ENCODE data around the gene FARS2. TPM values are rescaled to one million over a fixed set of nuclear protein-coding genes. Genes with fewer than 3 reads are reported as not detected.

The FARS2 gene
- 10 to 100 TPM; 10.6 to 17.5 (median 15.8) TPM for total RNA-seq
- polyA plus RNA-seq: 10 to 100 TPM; 13.0 to 17.3 (median 13.4) TPM
- long read RNA-seq, donor 1, transcript FARS2-201 (7 exons, 1,663 nt): major isoform, 10 of 18 reads
- long read RNA-seq, donor 1, partial matches to known transcripts: 1 of 18 reads
- long read RNA-seq, donor 1, other reads (novel, unspliced or antisense): 6 of 18 reads
- long read RNA-seq, donor 2, transcript FARS2-201 (7 exons, 1,663 nt): major isoform, 23 of 27 reads
- long read RNA-seq, donor 2, partial matches to known transcripts: 2 of 27 reads
- long read RNA-seq, donor 2, other reads (novel, unspliced or antisense): 2 of 27 reads

DNA sequence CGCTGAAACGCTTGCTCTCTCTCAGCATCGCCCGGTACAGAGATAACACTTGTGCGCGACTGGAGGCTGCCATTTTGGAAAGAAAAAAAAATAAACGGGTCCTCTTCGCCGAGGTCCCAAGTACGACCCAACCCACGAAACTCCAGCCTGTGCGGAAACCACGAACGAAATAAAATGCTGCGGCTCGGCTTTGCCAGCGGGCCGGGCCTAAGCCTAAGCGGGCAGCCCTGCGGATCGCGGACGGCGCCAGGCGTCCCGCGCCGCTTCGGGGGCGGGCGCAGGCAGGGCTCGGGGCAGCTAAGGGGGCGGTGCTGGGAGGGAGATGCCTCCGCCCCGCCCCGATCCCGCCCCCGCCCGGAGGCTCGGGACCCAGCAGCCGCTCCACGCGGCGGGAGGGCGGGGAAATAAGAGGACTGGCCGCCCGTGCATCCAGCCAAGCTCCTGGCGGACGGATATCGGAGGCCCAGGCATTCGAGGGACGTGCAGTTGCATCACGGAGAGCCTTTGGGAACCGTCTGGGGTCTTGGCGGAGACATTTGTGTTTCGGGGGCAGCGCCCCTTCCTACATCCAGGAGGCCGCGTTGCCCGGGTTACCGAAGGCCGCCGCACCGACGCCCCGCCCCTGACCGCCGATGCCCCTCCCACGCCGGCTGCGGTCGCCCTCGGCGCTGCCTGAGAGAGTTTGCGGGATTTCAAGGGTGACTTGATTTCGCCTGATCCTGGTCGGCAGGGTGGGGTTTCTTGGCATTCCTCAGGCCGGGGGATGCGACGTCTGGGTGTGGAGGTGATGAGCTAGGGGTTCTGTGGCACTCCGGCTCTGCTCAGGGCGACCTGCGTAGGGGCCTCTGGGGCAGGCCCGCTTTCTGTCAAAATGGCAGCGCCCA is at the start of gene FARS2, which contains the start of gene LYRM4:
Gene FARS2, plus strand, starts transcription at position 853 of the 884 bp plus-strand sequence.
Gene LYRM4, minus strand, starts transcription at position 290 of the 884 bp plus-strand sequence. Its CDS starts 217 bp downstream, at position 73.
- TF ChIP-seq, protein P1, sequence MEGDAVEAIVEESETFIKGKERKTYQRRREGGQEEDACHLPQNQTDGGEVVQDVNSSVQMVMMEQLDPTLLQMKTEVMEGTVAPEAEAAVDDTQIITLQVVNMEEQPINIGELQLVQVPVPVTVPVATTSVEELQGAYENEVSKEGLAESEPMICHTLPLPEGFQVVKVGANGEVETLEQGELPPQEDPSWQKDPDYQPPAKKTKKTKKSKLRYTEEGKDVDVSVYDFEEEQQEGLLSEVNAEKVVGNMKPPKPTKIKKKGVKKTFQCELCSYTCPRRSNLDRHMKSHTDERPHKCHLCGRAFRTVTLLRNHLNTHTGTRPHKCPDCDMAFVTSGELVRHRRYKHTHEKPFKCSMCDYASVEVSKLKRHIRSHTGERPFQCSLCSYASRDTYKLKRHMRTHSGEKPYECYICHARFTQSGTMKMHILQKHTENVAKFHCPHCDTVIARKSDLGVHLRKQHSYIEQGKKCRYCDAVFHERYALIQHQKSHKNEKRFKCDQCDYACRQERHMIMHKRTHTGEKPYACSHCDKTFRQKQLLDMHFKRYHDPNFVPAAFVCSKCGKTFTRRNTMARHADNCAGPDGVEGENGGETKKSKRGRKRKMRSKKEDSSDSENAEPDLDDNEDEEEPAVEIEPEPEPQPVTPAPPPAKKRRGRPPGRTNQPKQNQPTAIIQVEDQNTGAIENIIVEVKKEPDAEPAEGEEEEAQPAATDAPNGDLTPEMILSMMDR (IDR thresholded peaks at IDR 0.05): no peak
- no peaks in the 10 kb centered on the region for H3K9me3 ChIP-seq
- peak within 1 kb of the TSS; percentile 85 for H3K4me3 ChIP-seq
- intact Hi-C loops (cut with DNase I): loop anchor here in 1 of 2 donors (5.0 kb wide), 1 partner anchor 119 kb away; no protein-coding TSS in a partner anchor
- H3K27me3 ChIP-seq (ENCODE audit: insufficient read depth in 3 of 3, low read length in 2 of 3): no peaks in the 10 kb centered on the region
- DNase-seq (peak; percentile 92 to 96), ATAC-seq (peak; percentile 97 to 98 (median 98))
- H3K4me1 ChIP-seq: peaks cover 19% of the 10 kb centered on the region
- H3K36me3 ChIP-seq (ENCODE audit: insufficient read depth in 1 of 2, low read depth in 1 of 2): no peaks in the 10 kb centered on the region
- peak within 1 kb of the TSS; percentile 99 for H3K27ac ChIP-seq
- 0 to 1% (median 0%) methylated on average over 74 to 85 of the region's 85 CpGs for WGBS, 3 donors

DNA sequence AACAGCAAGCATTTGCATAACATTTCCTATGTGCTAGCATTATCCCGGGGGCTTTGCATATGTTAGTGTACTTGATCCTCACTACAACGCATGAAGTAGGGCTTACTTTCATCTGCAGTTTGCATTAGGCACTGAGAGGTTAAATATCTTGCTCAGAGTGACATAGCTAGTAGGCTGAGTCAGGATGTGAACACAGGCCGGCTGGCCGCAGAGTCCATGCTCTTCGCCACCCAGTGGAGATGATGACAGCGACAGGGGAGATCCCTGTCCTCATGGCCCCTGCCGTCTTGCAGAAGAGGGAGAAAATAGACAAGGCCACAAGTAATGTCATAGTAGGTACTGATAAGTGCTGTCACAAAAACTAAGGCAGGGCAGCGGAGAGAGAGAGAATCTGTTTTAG is 47.5 kb upstream of the FARS2 start:
- peaks cover 0 to 30% of the 10 kb centered on the region in 2 donors for H3K36me3 ChIP-seq (ENCODE audit: insufficient read depth in 1 of 2, low read depth in 1 of 2)
- H3K4me3 ChIP-seq: no peak overlapping the region
- peak in 1 of 4 donors; percentile 72 for ATAC-seq
- H3K27me3 ChIP-seq (ENCODE audit: insufficient read depth in 3 of 3, low read length in 2 of 3): no peaks in the 10 kb centered on the region
- DNase-seq: no peak
- H3K9me3 ChIP-seq: no peaks in the 10 kb centered on the region
- intact Hi-C loops (cut with DNase I): loop anchor here in 1 of 2 donors (10.0 kb wide), 1 partner anchor 181 kb away; no protein-coding TSS in a partner anchor
- no peak overlapping the region for H3K27ac ChIP-seq
- TF ChIP-seq, protein P1 (IDR thresholded peaks at IDR 0.05): no peak
- no peaks in the 10 kb centered on the region for H3K4me1 ChIP-seq
- WGBS, 3 donors: 80 to 87% (median 83%) methylated on average over 8 of the region's 8 CpGs

DNA sequence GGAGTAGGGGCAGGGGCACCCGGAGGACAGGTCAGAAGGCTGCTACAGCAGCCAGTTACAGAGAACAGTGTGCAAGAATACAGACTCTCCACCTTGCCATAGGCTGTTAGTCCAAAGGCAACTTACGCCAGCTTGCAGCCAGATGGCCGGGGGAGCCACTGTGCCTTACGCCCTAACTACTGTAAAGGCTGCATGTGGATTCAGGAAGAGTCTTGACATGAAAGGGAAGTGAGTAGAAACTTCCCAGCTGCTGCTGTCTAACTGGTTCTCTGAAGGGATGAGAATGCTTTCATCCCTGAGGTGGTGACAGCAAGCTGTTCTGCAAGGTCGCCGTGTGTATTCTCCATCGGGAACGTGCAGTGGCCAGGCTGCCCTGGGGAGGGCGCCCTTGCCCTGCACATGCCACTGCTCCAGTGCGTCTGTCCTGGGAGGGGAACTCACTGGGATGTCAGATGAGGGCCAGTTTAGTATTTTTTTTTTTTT is 46.7 kb upstream of the FARS2 start:
- intact Hi-C loops (cut with DNase I): loop anchor here in 1 of 2 donors (5.0 to 10.0 kb wide), 2 partner anchors 43 to 180 kb away; no protein-coding TSS in a partner anchor
- H3K4me1 ChIP-seq: no peaks in the 10 kb centered on the region
- ATAC-seq (peak; percentile 44 to 87 (median 63)), DNase-seq (peak in 1 of 2 donors; percentile 29)
- H3K27me3 ChIP-seq (ENCODE audit: insufficient read depth in 3 of 3, low read length in 2 of 3): no peaks in the 10 kb centered on the region
- no peak overlapping the region for H3K4me3 ChIP-seq
- H3K27ac ChIP-seq: no peak overlapping the region
- H3K36me3 ChIP-seq (ENCODE audit: insufficient read depth in 1 of 2, low read depth in 1 of 2): peaks cover 0 to 30% of the 10 kb centered on the region in 2 donors
- TF ChIP-seq, protein P1 (IDR thresholded peaks at IDR 0.05): peak; percentile 51
- H3K9me3 ChIP-seq: no peaks in the 10 kb centered on the region
- 71 to 74% (median 73%) methylated on average over 10 of the region's 10 CpGs for WGBS, 3 donors

DNA sequence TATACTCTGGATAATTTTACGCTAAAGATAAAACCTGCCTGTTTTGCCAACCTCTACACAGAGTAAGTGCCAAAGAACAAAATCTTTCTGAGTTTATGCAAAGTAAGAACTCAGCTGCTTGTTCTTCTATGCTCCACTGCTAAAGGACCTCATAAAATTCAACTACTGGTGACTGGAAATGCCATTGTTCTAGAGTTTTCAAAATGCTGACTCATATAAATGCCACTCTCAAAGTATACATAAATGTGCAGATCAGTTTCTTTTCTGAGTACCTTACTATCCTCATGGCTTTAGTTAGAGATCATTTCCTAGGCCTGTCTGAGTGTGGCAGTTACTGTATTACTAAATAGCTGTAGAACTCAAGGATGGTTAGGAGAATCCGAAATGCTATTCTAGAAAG is 46.2 kb upstream of the FARS2 start:
- no peak overlapping the region for H3K27ac ChIP-seq
- TF ChIP-seq, protein P1 (IDR thresholded peaks at IDR 0.05): no peak
- 89 to 99% (median 98%) methylated on average over 2 of the region's 2 CpGs for WGBS, 3 donors
- no peak for ATAC-seq
- peaks cover 0 to 30% of the 10 kb centered on the region in 2 donors for H3K36me3 ChIP-seq (ENCODE audit: insufficient read depth in 1 of 2, low read depth in 1 of 2)
- intact Hi-C loops (cut with DNase I): loop anchor here in 1 of 2 donors (5.0 to 10.0 kb wide), 2 partner anchors 42 to 180 kb away; no protein-coding TSS in a partner anchor
- H3K9me3 ChIP-seq: no peaks in the 10 kb centered on the region
- no peaks in the 10 kb centered on the region for H3K4me1 ChIP-seq
- DNase-seq: no peak
- H3K4me3 ChIP-seq: no peak overlapping the region
- H3K27me3 ChIP-seq (ENCODE audit: insufficient read depth in 3 of 3, low read length in 2 of 3): no peaks in the 10 kb centered on the region
